MM.1S (cell line): ENCODE results near the gene FYB1.

Experiments
- EZH2 ChIP-seq: fragments of 300-600 bp; sonication (generic); optimal IDR thresholded peaks from 2 replicates; pipeline ENCODE3; 2017; ENCODE audit warnings: low read depth, mild to moderate bottlenecking, antibody characterized with exemption, low read length, mixed read lengths
- TF ChIP-seq, protein P1 (sequence below): fragments of 300-600 bp; sonication (generic); IDR thresholded peaks from 2 replicates; pipeline ENCODE4 v1.5.1; 2016; ENCODE audit warnings: antibody characterized with exemption, low read length, mixed read lengths

DNA sequence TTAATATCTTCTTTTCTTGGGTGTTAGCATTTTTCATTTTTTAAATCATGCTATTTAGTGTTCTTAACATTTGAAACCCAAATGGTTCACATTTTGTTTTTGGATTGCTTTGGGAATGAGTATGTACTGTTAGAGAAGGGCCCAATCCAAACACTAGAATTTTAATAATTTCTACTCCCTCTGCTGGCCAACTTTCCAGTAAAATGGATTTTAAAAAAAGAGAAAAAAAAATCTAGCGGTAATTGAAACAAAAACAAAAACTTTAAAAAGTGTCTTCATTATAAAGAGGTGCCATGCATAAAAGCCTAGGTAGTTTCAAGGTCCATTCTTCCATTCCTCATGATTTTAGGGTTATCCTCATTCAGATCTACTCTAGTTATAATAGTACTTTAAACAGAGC is 113.0 kb downstream of the FYB1 start:
- TF ChIP-seq, protein P1, sequence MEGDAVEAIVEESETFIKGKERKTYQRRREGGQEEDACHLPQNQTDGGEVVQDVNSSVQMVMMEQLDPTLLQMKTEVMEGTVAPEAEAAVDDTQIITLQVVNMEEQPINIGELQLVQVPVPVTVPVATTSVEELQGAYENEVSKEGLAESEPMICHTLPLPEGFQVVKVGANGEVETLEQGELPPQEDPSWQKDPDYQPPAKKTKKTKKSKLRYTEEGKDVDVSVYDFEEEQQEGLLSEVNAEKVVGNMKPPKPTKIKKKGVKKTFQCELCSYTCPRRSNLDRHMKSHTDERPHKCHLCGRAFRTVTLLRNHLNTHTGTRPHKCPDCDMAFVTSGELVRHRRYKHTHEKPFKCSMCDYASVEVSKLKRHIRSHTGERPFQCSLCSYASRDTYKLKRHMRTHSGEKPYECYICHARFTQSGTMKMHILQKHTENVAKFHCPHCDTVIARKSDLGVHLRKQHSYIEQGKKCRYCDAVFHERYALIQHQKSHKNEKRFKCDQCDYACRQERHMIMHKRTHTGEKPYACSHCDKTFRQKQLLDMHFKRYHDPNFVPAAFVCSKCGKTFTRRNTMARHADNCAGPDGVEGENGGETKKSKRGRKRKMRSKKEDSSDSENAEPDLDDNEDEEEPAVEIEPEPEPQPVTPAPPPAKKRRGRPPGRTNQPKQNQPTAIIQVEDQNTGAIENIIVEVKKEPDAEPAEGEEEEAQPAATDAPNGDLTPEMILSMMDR = peak; percentile 44
- no peak for TF ChIP-seq EZH2
